ENCODE measurements around the gene NUP85.
A peak's percentile ranks its signal among the peaks of the same experiment; 100 is the strongest.

The NUP85 gene

DNA sequence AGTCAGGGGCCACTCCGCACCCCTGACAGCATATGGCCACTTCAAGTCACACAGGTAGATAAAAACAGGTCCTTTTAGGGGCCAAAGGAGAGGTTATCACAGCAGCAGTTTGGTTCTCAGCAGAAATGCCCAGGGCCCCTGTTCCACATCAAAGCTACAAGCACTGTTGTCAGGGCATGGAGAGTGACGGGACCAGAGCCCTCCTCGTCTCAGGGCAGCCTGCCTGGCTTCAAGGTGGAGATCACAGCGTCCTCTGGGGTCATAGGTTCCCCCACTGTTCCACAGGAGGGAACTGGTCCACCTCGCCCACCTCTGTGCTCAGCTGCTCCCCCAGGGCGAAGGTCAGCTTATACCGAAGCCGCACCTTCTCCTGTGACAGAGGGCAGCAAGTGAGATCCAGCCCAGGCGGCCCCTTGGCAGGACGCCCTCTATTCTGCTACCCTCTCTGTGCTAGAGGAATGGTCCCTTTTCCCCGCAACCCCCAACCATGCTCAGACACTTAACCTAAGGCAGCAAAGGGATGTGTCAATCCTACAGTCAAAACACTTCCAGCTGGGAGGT, 32.6 kb downstream of the NUP85 start:
- DNase-seq (ENCODE audit: low spot score): no peak
- Histone ChIP-seq H3K27ac (peak overlapping the region in 1 of 2 donors; percentile 9), H3K4me3 (no peak overlapping the region)
- TF ChIP-seq, protein P1, sequence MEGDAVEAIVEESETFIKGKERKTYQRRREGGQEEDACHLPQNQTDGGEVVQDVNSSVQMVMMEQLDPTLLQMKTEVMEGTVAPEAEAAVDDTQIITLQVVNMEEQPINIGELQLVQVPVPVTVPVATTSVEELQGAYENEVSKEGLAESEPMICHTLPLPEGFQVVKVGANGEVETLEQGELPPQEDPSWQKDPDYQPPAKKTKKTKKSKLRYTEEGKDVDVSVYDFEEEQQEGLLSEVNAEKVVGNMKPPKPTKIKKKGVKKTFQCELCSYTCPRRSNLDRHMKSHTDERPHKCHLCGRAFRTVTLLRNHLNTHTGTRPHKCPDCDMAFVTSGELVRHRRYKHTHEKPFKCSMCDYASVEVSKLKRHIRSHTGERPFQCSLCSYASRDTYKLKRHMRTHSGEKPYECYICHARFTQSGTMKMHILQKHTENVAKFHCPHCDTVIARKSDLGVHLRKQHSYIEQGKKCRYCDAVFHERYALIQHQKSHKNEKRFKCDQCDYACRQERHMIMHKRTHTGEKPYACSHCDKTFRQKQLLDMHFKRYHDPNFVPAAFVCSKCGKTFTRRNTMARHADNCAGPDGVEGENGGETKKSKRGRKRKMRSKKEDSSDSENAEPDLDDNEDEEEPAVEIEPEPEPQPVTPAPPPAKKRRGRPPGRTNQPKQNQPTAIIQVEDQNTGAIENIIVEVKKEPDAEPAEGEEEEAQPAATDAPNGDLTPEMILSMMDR (IDR thresholded peaks at IDR 0.05): no peak

DNA sequence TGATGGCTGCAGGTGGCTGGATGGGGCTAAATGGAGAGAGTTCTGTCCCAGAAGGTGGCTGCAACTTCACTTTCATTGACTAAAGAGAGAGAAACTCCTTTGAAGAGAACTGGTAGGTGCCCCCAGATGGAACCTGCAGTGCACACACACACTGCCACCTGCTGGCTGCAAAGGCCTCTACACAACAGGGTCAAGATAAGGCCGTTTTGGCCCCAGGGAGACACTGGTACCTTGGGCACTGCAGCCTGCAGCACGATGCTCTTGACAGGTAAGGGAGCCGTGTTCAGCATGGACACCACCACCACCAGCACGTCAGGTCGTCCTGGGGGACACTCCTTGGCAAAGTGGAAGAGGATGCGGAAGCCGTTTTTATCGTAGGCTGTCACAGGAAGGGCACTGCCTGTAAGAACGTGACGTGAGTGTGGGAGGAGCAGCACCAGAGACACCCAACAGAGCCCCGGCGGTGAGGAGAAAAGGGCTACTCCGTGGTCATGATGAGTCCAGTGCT, 33.3 kb downstream of the NUP85 start:
- Histone ChIP-seq H3K4me3 (no peak overlapping the region), H3K27ac (peak overlapping the region in 1 of 2 donors; percentile 35)
- no peak for DNase-seq (ENCODE audit: low spot score)
- TF ChIP-seq, protein P1 (IDR thresholded peaks at IDR 0.05): peak; percentile 68

DNA sequence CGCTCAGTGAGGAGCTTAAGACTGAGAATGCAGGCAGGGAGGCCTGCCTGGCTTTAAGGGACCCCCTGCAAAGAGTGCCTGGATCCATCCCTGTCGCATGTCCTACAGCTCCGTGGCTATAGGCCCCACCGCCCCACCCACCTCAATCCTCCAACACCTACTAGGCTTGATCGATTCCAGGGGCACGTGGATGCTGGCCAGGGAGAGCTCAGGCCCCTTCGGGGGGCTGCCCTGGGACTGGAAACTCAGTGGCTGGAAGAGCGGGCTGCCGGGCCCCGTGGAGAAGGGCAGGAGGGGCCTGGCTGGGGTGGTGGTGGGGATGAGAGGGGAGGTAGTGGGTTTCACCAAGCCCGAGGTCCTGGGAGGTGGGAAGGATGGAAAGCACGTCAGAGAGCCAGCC, 33.7 kb downstream of the NUP85 start:
- no peak for DNase-seq (ENCODE audit: low spot score)
- no peak overlapping the region for H3K4me3 ChIP-seq
- H3K27ac ChIP-seq: peak overlapping the region in 1 of 2 donors; percentile 35
- TF ChIP-seq, protein P1 (IDR thresholded peaks at IDR 0.05): no peak

DNA sequence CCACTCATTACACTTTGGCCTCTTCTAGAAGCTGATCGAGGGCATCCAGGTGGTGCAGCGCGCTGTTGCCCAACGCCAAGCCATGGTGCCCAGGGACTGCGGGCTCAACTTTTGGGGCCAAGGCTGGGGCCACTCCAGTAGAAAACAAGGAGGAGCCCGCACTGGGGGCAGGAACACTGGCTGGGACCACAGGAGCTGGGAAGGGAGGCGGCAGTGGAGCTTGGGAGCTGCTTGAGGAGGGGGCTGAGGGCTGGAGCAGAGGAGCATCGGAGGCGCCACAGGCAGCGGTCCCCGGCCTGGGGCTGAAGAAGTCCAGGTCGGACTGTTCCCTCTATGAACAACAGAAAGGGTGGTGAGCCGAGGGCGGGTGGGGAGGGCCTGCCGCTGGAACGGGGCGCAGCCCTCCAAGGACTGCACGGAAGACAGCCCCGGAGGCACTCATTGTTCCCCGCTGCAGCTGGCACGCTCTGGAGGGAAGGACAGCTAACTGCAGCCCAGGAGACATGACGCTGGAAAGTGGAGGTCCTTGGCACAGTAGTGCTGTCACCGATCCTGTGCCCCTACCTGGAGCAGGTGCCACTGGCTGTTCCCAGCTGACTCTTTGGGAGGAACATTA, 34.4 kb downstream of the NUP85 start:
- Histone ChIP-seq H3K27ac (peak overlapping the region in 1 of 2 donors; percentile 57), H3K4me3 (no peak overlapping the region)
- DNase-seq (ENCODE audit: low spot score): no peak
- TF ChIP-seq, protein P1 (IDR thresholded peaks at IDR 0.05): no peak

DNA sequence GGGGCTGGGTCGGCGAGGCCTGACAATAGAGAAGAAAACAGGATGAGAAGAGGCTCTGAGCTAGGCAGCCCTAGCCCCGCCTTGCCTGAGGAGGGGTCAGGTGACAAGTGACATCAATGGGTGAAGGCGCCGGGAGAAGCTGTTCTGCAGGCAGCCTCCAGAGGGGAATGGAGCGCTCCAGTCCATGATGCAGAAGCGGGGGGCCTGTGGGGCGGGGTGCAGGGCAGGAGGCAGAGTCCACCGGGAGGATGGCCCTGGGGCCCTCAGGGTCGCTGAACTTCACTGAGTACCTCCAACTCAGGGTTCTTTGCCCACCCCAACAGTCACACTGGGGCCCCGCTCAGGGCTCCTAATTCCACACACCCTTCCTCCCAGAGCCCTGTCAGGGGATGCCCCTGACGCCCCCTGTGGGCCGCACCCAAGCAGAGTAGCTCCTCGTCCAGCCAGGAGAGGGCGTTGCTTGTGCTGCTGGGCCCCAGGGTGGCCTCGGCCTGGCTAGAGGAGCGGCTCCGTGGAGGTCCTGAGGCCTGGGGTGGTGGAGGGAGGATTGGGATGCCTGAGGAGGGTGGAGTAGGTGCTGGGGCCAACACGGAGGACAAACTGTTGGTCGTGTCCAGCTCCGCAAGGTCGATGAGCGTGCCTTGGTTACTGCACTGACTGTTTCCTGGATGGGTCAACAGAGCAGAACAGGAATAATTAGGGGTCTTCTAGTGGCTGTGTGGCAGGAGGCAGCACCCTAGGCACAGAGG, 35.1 kb downstream of the NUP85 start:
- Histone ChIP-seq H3K4me3 (no peak overlapping the region), H3K27ac (peak overlapping the region in 1 of 2 donors; percentile 57)
- no peak for DNase-seq (ENCODE audit: low spot score)
- TF ChIP-seq, protein P1 (IDR thresholded peaks at IDR 0.05): no peak

DNA sequence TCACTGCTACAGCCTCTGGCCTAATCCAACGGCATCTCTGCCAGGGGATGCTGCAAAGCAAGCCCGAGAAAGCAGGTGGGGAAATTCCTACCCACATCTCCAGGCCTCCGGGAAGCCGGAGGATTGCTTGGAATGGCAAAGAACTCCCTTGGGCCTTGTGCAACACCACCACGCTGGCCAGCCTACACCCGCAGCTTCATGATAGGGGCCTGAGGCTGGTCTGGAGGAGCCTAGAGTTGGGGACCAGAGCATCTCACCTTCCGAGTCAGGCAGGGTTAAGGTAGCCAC, 35.6 kb downstream of the NUP85 start:
- TF ChIP-seq, protein P1 (IDR thresholded peaks at IDR 0.05): no peak
- no peak for DNase-seq (ENCODE audit: low spot score)
- H3K4me3 ChIP-seq: no peak overlapping the region
- H3K27ac ChIP-seq: peak overlapping the region in 1 of 2 donors; percentile 57

All from coronary artery (tissue), 2 donors.